Activated T-cell treated with anti-CD3 and anti-CD28 coated beads for 4 hours (primary cell): Measurements from ENCODE around the gene NAP1L1.

Experiments used
- DNase-seq: peaks from one replicate; pipeline ENCODE4 v3.0.0-alpha.2; 2020

Gene NAP1L1

GRCh38 chr12:76083246-76083903, 1.1 kb downstream of the NAP1L1 start:
- no peak for DNase-seq

- DNase-seq, result no peak
Measured at GRCh38 chr12:76081909-76082308, 2.6 kb downstream of the NAP1L1 start.

- DNase-seq, result no peak
Measured at GRCh38 chr12:76080729-76081415, 3.6 kb downstream of the NAP1L1 start.

- no peak for DNase-seq
Measured at GRCh38 chr12:76080017-76080728, 4.3 kb downstream of the NAP1L1 start.

GRCh38 chr12:76078748-76079147, 5.7 kb downstream of the NAP1L1 start:
- DNase-seq, result no peak

GRCh38 chr12:76075448-76075847, 9.0 kb downstream of the NAP1L1 start:
- no peak for DNase-seq

- no peak for DNase-seq
Measured at GRCh38 chr12:76074701-76075336, 9.7 kb downstream of the NAP1L1 start.

GRCh38 chr12:76073561-76073960, 10.9 kb downstream of the NAP1L1 start:
- no peak for DNase-seq

GRCh38 chr12:76072568-76072967, 11.9 kb downstream of the NAP1L1 start:
- no peak for DNase-seq

GRCh38 chr12:76069339-76069738, 15.1 kb downstream of the NAP1L1 start:
- no peak for DNase-seq

GRCh38 chr12:76065917-76066316, 18.6 kb downstream of the NAP1L1 start:
- no peak for DNase-seq

- no peak for DNase-seq
Measured at GRCh38 chr12:76064904-76065303, 19.6 kb downstream of the NAP1L1 start.

- DNase-seq, result no peak
Measured at GRCh38 chr12:76060111-76060510, 24.4 kb downstream of the NAP1L1 start.

- DNase-seq, result no peak
Measured at GRCh38 chr12:76057326-76057725, 27.2 kb downstream of the NAP1L1 start.

- no peak for DNase-seq
Measured at GRCh38 chr12:76055393-76055792, 29.1 kb downstream of the NAP1L1 start.

- DNase-seq, result no peak
Measured at GRCh38 chr12:76049575-76050251, 34.8 kb downstream of the NAP1L1 start.

- no peak for DNase-seq
Measured at GRCh38 chr12:76047742-76048141, 36.7 kb downstream of the NAP1L1 start.

GRCh38 chr12:76047060-76047459, 37.4 kb downstream of the NAP1L1 start:
- no peak for DNase-seq

GRCh38 chr12:76043377-76043776, 41.1 kb downstream of the NAP1L1 start:
- DNase-seq, result no peak

- no peak for DNase-seq
Measured at GRCh38 chr12:76042147-76042546, 42.3 kb downstream of the NAP1L1 start.

GRCh38 chr12:76041406-76041805, 43.1 kb downstream of the NAP1L1 start:
- DNase-seq, result no peak

- DNase-seq, result no peak
Measured at GRCh38 chr12:76040461-76040860, 44.0 kb downstream of the NAP1L1 start.

GRCh38 chr12:76038176-76038575, 46.3 kb downstream of the NAP1L1 start:
- no peak for DNase-seq
